AG04450 (cell line): ENCODE data around the gene CPT1A. TPM values are rescaled to one million over a fixed set of nuclear protein-coding genes. Genes with fewer than 3 reads are reported as not detected.
A peak's percentile ranks its signal among the peaks of the same experiment; 100 is the strongest.

Source experiments
- CTCF ChIA-PET: fragments of 300-600, 350-600 bp; formaldehyde crosslinking; extraction: SDS; loops from one replicate; lab custom pipeline; 2022; ENCODE audit warnings: antibody characterized with exemption, inconsistent platforms; lab: Charles Lee
- POLR2A ChIA-PET: fragments of 350-600 bp; formaldehyde crosslinking; extraction: SDS; loops from one replicate; lab custom pipeline; 2021; ENCODE audit warnings: antibody characterized with exemption, inconsistent platforms; lab: Yijun Ruan, JAX
- DNase-seq: peaks from one replicate; pipeline ENCODE4 v3.0.0-alpha.2; 2011; ENCODE audit warnings: low read depth, low spot score
- H3K27ac ChIP-seq: one replicate; pipeline ENCODE4 v1.5.1; 2012; ENCODE audit warnings: low read depth, low read length, control low read depth
- H3K27me3 ChIP-seq: one replicate; pipeline ENCODE4 v1.6.0; 2012; ENCODE audit warnings: low read length; ENCODE audit not compliant: control insufficient read depth, insufficient read depth
- H3K4me3 ChIP-seq: 2 replicates; pipeline ENCODE4 v1.5.1; 2011; ENCODE audit warnings: mild to moderate bottlenecking, low read depth, low read length, control low read depth
- H3K9me3 ChIP-seq: 2 replicates; pipeline ENCODE4 v1.5.1; 2012; ENCODE audit warnings: low read length; ENCODE audit not compliant: control insufficient read depth, insufficient read depth
- polyA plus RNA-seq: library from polyadenylated mRNA; depleted of rRNA; stranded (reverse); fragments of >200 nt; gene quantifications from 2 replicates; pipeline ENCODE4 v1.2.3, GENCODE V29; 2011; rRNA removed
- TF ChIP-seq, protein P1 (sequence below): IDR thresholded peaks from 2 replicates; pipeline ENCODE4 v1.5.1; 2011; ENCODE audit warnings: low read depth, low read length, control low read depth, inconsistent platforms

The CPT1A gene
- polyA plus RNA-seq, 1 experiment = 12.4 TPM

DNA sequence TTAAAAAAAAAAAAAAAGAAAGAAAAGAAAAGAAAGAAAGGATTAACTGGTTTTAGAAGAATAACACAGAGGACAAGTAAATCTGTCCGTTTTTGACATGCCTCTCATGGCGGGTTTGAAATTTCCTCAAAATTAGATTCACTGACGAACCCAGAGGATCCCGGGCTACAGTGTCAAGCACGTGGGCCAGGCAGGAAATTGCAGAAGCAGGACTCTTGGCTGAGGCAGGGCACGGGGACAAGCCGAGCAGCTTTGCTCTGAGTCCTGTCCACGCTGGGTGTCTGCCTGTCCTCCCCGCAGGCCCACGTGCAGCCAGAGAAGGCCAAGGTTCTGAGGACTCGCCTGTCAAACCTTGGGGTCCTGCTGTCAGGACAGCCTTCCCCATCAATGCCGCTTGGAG is 132.7 kb downstream of the CPT1A start:
- Histone ChIP-seq H3K27me3 (peaks cover 35% of the 10 kb centered on the region), H3K27ac (no peak overlapping the region), H3K9me3 (no peaks in the 10 kb centered on the region; the same call in 1 of the 2 replicates), H3K4me3 (no peak overlapping the region)
- no peak for DNase-seq
- ChIA-PET POLR2A (no interaction called here), CTCF (no interaction called here)
- TF ChIP-seq, protein P1, sequence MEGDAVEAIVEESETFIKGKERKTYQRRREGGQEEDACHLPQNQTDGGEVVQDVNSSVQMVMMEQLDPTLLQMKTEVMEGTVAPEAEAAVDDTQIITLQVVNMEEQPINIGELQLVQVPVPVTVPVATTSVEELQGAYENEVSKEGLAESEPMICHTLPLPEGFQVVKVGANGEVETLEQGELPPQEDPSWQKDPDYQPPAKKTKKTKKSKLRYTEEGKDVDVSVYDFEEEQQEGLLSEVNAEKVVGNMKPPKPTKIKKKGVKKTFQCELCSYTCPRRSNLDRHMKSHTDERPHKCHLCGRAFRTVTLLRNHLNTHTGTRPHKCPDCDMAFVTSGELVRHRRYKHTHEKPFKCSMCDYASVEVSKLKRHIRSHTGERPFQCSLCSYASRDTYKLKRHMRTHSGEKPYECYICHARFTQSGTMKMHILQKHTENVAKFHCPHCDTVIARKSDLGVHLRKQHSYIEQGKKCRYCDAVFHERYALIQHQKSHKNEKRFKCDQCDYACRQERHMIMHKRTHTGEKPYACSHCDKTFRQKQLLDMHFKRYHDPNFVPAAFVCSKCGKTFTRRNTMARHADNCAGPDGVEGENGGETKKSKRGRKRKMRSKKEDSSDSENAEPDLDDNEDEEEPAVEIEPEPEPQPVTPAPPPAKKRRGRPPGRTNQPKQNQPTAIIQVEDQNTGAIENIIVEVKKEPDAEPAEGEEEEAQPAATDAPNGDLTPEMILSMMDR = no peak

DNA sequence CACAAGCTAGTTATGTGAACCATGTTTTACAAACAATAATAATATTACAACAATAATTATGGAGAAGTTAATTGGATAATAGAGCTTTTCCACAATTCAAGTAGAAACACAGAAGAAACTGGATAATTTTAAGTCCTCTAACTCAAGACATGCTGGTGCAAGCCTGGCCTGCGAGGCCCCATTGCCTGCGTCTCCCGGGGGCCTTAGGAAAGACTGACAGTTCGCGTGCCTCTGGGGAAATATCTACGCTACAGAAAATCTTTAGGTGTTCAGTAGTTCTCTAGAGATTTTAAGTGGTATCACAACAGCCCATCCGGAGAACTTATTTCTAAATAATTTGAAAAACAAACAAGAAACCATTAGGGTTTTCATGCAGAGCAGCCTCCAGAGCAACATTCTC is 134.2 kb downstream of the CPT1A start:
- TF ChIP-seq, protein P1 = no peak
- ChIA-PET POLR2A (no interaction called here), CTCF (interaction anchor here (1.0 kb wide), 1 partner anchor 10 kb away, joined by 3 read pairs; no protein-coding TSS in a partner anchor)
- DNase-seq = no peak
- Histone ChIP-seq H3K4me3 (no peak overlapping the region), H3K27me3 (peaks cover 38% of the 10 kb centered on the region), H3K27ac (no peak overlapping the region), H3K9me3 (no peaks in the 10 kb centered on the region; the same call in 1 of the 2 replicates)

- Histone ChIP-seq H3K27me3 (peaks cover 24% of the 10 kb centered on the region), H3K27ac (no peak overlapping the region), H3K4me3 (peak overlapping the region; percentile 0), H3K9me3 (no peaks in the 10 kb centered on the region; the same call in 1 of the 2 replicates)
- ChIA-PET POLR2A (no interaction called here), CTCF (no interaction called here)
- TF ChIP-seq, protein P1 = no peak; the same call in 1 of the 2 replicates
- no peak for DNase-seq
These were observed 136.8 kb downstream of the CPT1A start for GRCh38 chr11:68704887-68705286.

Other genes with a start within 250 kb of the CPT1A start
- 1.8 and 1.9 TPM in 2 replicates for gene GAL, start 157.4 kb downstream of the CPT1A start, polyA plus RNA-seq
- 0.79 TPM in 2 replicates for gene TESMIN, start 90.4 kb downstream of the CPT1A start, polyA plus RNA-seq
- gene MRPL21, start 61.9 kb upstream of the CPT1A start, polyA plus RNA-seq = 36.4 and 46.8 TPM in 2 replicates
- gene IGHMBP2, start 62.0 kb upstream of the CPT1A start, polyA plus RNA-seq = 8.7 and 9.1 TPM in 2 replicates
- gene MRGPRD, start 139.1 kb upstream of the CPT1A start, polyA plus RNA-seq = not detected in 2 replicates
- gene MRGPRF, start 171.3 kb upstream of the CPT1A start, polyA plus RNA-seq = 28.6 and 34.4 TPM in 2 replicates
- gene TPCN2, start 207.0 kb upstream of the CPT1A start, polyA plus RNA-seq = 6.4 and 7.4 TPM in 2 replicates